PC-9 (cell line): Measurements from ENCODE around the gene TIMM8A. TPM values are rescaled to one million over a fixed set of nuclear protein-coding genes. Genes with fewer than 3 reads are reported as not detected.
"Not testable (repeated sequence)": the region's sequence is repeated elsewhere in the genome, so short reads cannot be mapped to it uniquely, and the experiment has no call there.

Source experiments
- BruUV-seq: library from RNA; stranded (reverse); fragments of 400-500 nt; replicated peaks from 2 replicates; lab custom pipeline; 2021; lab: Mats Ljungman, UMichigan
- CTCF ChIA-PET: fragments of 300-600 bp; sonication (Branson Sonifier 250); formaldehyde crosslinking; loops from one replicate; lab custom pipeline; 2022; ENCODE audit warnings: antibody characterized with exemption; lab: Charles Lee
- POLR2A ChIA-PET: fragments of 300-600 bp; sonication (Branson Sonifier 250); formaldehyde crosslinking; loops from one replicate; lab custom pipeline; 2022; ENCODE audit warnings: antibody characterized with exemption; ENCODE audit not compliant: unreplicated experiment; lab: Charles Lee
- DNase-seq, 2 experiments: peaks; one replicate each; pipeline versions ENCODE4 v3.0.0 to v3.0.0-alpha.2; 2015 to 2022; ENCODE audit warnings: mixed read lengths in 1 of 2
- H2AFZ ChIP-seq: fragments of 200-600 bp; sonication (generic); 2 replicates; pipeline ENCODE4 v1.8.1; 2017; ENCODE audit warnings: antibody characterized with exemption
- H3F3A ChIP-seq: fragments of 200-600 bp; sonication (generic); 2 replicates; pipeline ENCODE4 v1.8.1; 2017; ENCODE audit warnings: antibody characterized with exemption, mild to moderate bottlenecking, low read depth; ENCODE audit not compliant: insufficient read depth
- H3K27ac ChIP-seq: fragments of 200-600 bp; sonication (generic); 2 replicates; pipeline ENCODE4 v1.6.1; 2016; ENCODE audit warnings: mixed run types
- H3K27me3 ChIP-seq: fragments of 200-600 bp; sonication (generic); 2 replicates; pipeline ENCODE4 v1.6.1; 2016; ENCODE audit warnings: low read depth, mixed run types; ENCODE audit not compliant: insufficient read depth
- H3K36me3 ChIP-seq: fragments of 200-600 bp; sonication (generic); 2 replicates; pipeline ENCODE4 v1.6.1; 2016; ENCODE audit warnings: low read depth, mixed run types
- H3K4me1 ChIP-seq: fragments of 200-600 bp; sonication (generic); replicated peaks from 2 replicates; pipeline ENCODE4 v1.6.1; 2016; ENCODE audit warnings: mixed run types; ENCODE audit not compliant: insufficient read depth
- H3K4me2 ChIP-seq: fragments of 200-600 bp; sonication (generic); 2 replicates; pipeline ENCODE4 v1.6.1; 2017; ENCODE audit warnings: mixed run types
- H3K4me3 ChIP-seq: fragments of 200-600 bp; sonication (generic); 2 replicates; pipeline ENCODE4 v1.6.1; 2016; ENCODE audit warnings: mixed run types
- H3K79me2 ChIP-seq: fragments of 200-600 bp; sonication (generic); 2 replicates; pipeline ENCODE4 v1.6.1; 2017; ENCODE audit warnings: low read depth, mixed run types
- H3K9me2 ChIP-seq: fragments of 200-600 bp; sonication (generic); 2 replicates; pipeline ENCODE4 v1.8.1; 2017; ENCODE audit warnings: mild to moderate bottlenecking; ENCODE audit not compliant: insufficient read depth
- H3K9me3 ChIP-seq: fragments of 200-600 bp; sonication (generic); 2 replicates; pipeline ENCODE4 v1.8.1; 2016; ENCODE audit warnings: low read depth; ENCODE audit not compliant: insufficient read depth
- H4K20me1 ChIP-seq: fragments of 200-600 bp; sonication (generic); 2 replicates; pipeline ENCODE4 v1.8.1; 2017; ENCODE audit not compliant: insufficient read depth
- CTCF ChIP-seq: fragments of 200-600 bp; sonication (generic); conservative IDR thresholded peaks from 2 replicates; pipeline ENCODE4 v1.6.1; 2017; ENCODE audit warnings: mixed run types, antibody characterized with exemption, mild to moderate bottlenecking, moderate library complexity
- EZH2 ChIP-seq: fragments of 200-600 bp; sonication (generic); IDR thresholded peaks from 2 replicates; pipeline ENCODE4 v1.8.0; 2017; ENCODE audit warnings: antibody characterized with exemption, low read depth
- intact Hi-C: fragments of 100-400 bp; cut with micrococcal nuclease; formaldehyde crosslinking; loops from one replicate; pipeline ENCODE4 v1.10.0; 2022; ENCODE audit not compliant: unreplicated experiment
- total RNA-seq: library from RNA; stranded (reverse); gene quantifications from 2 replicates; pipeline ENCODE4 v1.2.3, GENCODE V29; 2021

The TIMM8A gene
- total RNA-seq, 1 experiment from 2014 or later, result 17.6 TPM

DNA sequence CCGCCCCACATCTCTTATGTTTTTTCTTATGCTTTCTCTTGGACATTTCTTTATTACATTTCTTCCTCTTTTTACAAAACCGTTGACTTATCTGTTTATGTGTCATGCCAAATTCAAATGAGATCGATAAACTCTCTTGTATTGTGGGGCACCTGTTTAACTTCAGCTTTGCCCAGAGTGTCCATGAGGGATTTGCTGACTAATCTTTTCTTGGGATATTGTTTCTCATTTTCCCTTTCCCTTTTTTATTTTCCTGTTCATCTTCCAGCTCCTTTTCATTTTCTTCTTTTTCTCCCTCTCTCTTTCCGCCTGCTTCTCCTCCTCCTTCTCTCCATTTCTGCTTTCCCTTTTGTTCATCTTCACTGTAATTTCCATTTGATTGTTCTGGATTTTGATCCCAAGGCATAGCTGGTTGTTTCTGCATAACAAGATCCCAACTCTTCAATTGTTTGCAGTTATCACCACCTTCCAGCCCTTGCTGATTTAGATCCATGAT is 10.7 kb downstream of the TIMM8A start:
- no peak overlapping the region for H3K4me2 ChIP-seq
- no peak overlapping the region for H2AFZ ChIP-seq
- no peaks in the 10 kb centered on the region for H3K9me2 ChIP-seq
- no peak overlapping the region for H3K4me3 ChIP-seq
- ChIA-PET POLR2A (no interaction called here), CTCF (no interaction called here)
- intact Hi-C loops, result no loop called here
- H3K27me3 ChIP-seq, result no peaks in the 10 kb centered on the region
- no peak overlapping the region for H3K27ac ChIP-seq
- H3K4me1 ChIP-seq, result no peaks in the 10 kb centered on the region
- no peaks in the 10 kb centered on the region for H4K20me1 ChIP-seq
- BruUV-seq, result no TSS peak
- H3K79me2 ChIP-seq, result no peaks in the 10 kb centered on the region
- no peaks in the 10 kb centered on the region for H3K36me3 ChIP-seq
- no peaks in the 10 kb centered on the region for H3F3A ChIP-seq
- H3K9me3 ChIP-seq, result no peaks in the 10 kb centered on the region
- no peak for DNase-seq
- TF ChIP-seq EZH2 (no peak), CTCF (no peak)

DNA sequence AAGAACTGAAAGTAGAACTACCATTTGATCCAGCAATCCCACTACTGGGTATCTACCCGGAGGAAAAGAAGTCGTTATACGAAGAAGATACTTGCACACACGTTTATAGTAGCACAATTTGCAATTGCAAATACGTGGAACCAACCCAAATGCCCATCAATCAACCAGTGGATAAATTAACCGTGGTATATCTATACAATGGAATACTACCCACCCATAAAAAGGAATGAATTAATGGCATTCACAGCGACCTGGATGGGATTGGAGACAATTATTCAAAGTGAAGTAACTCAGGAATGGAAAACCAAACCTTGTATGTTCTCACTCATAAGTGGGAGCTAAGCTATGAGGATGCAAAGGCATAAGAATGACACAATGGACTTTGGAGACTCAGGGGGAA is 14.2 kb downstream of the TIMM8A start:
- BruUV-seq, H3K9me3 ChIP-seq, H3K27ac ChIP-seq, CTCF ChIA-PET, H3K4me2 ChIP-seq, H3K4me1 ChIP-seq, POLR2A ChIA-PET, H3F3A ChIP-seq, intact Hi-C loops, DNase-seq, H3K79me2 ChIP-seq, H3K9me2 ChIP-seq, H4K20me1 ChIP-seq, H2AFZ ChIP-seq, H3K4me3 ChIP-seq, H3K36me3 ChIP-seq, H3K27me3 ChIP-seq: not testable (repeated sequence)

DNA sequence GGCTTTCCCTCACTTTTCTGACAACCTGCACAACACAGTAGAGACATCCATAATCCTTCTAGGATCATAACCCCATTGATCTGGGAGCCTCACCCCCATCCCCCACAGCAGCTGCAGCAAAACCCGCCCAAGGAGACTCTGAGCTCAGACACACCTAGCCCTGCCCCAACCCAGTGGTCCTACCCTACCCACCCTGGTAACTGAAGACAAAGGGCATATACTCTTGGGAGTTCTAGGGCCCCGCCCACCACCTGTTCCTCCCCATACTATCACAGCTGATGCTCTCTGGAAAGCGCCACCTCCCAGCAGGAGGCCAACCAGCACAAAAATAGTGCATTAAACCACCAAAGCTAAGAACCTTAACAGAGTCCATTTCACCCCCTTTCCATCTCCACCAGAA is 21.9 kb downstream of the TIMM8A start:
- H3K79me2 ChIP-seq, DNase-seq, BruUV-seq, intact Hi-C loops, CTCF ChIA-PET, H3K27ac ChIP-seq, H3K36me3 ChIP-seq, H3K4me1 ChIP-seq, H3K4me2 ChIP-seq, H3K4me3 ChIP-seq, H3F3A ChIP-seq, H3K27me3 ChIP-seq, H3K9me2 ChIP-seq, H2AFZ ChIP-seq, H3K9me3 ChIP-seq, H4K20me1 ChIP-seq: not testable (repeated sequence)
- POLR2A ChIA-PET, result interaction anchor here (0.6 kb wide), 1 partner anchor 86 kb away, joined by 3 read pairs; no protein-coding TSS in a partner anchor

GRCh38 chrX:101303790-101304189 is 44.8 kb downstream of the TIMM8A start:
- Histone ChIP-seq H3F3A (no peaks in the 10 kb centered on the region), H3K36me3 (no peaks in the 10 kb centered on the region), H3K9me3 (no peaks in the 10 kb centered on the region), H3K27me3 (no peaks in the 10 kb centered on the region), H3K27ac (no peak overlapping the region), H3K9me2 (no peaks in the 10 kb centered on the region), H2AFZ (no peak overlapping the region), H4K20me1 (no peaks in the 10 kb centered on the region), H3K79me2 (no peaks in the 10 kb centered on the region), H3K4me3 (no peak overlapping the region), H3K4me2 (no peak overlapping the region), H3K4me1 (no peaks in the 10 kb centered on the region)
- POLR2A ChIA-PET, result no interaction called here
- DNase-seq, result no peak
- TF ChIP-seq EZH2, result no peak
- TF ChIP-seq CTCF, result no peak
- no TSS peak for BruUV-seq
- CTCF ChIA-PET, result no interaction called here
- intact Hi-C loops, result no loop called here

Other genes starting within 250 kb of the TIMM8A start
- gene DRP2, start 129.0 kb downstream of the TIMM8A start, total RNA-seq, result 0.80 and 0.94 TPM in 2 replicates
- gene TAF7L, start 57.4 kb downstream of the TIMM8A start, total RNA-seq, result 0.24 and 0.25 TPM in 2 replicates
- gene BTK, start 37.4 kb upstream of the TIMM8A start, total RNA-seq, result not detected in 2 replicates
- gene RPL36A, start 42.3 kb upstream of the TIMM8A start, total RNA-seq, result 299 and 359 TPM in 2 replicates
- gene GLA, start 59.2 kb upstream of the TIMM8A start, total RNA-seq, result 72.2 and 80.5 TPM in 2 replicates
- gene HNRNPH2, start 59.5 kb upstream of the TIMM8A start, total RNA-seq, result 61.0 and 72.9 TPM in 2 replicates
- 4.8 and 6.5 TPM in 2 replicates for gene ARMCX4, start 136.7 kb upstream of the TIMM8A start, total RNA-seq
- 0.15 TPM in 1 of 2 replicates, not detected in the other for gene ARMCX1, start 201.8 kb upstream of the TIMM8A start, total RNA-seq